RKO (cell line): ENCODE results near the gene ITFG2.
"Not testable (repeated sequence)": the region's sequence is repeated elsewhere in the genome, so short reads cannot be mapped to it uniquely, and the experiment has no call there.

ENCODE experiments used
- DNase-seq: peaks from one replicate; pipeline ENCODE4 v3.0.0-alpha.2; 2016; ENCODE audit warnings: low spot score

ITFG2 gene

GRCh38 chr12:2863402-2863801 is 50.9 kb downstream of the ITFG2 start:
- DNase-seq = not testable (repeated sequence)

- DNase-seq = no peak
Measured at GRCh38 chr12:2864198-2864597, 51.7 kb downstream of the ITFG2 start.

- DNase-seq = not testable (repeated sequence)
Measured at GRCh38 chr12:2868986-2869632, 56.6 kb downstream of the ITFG2 start.
